HepG2 (cell line): ENCODE data around the gene ZMPSTE24. TPM values are rescaled to one million over a fixed set of nuclear protein-coding genes. Genes with fewer than 3 reads are reported as not detected.

ENCODE experiments used
- ATAC-seq: fragments of 200-7000 bp; cut with Tn5 transposase; 3 replicates; pipeline ENCODE4 v1.9.1; 2020; ENCODE audit warnings: mild to moderate bottlenecking, moderate library complexity
- Bru-seq: library from RNA; stranded (reverse); fragments of 400-500 nt; gene quantifications from one replicate; lab custom pipeline; 2021; lab: Mats Ljungman, UMichigan
- BruChase-seq, 2 experiments: library from RNA; stranded (reverse); fragments of 400-500 nt; gene quantifications; one replicate each; lab custom pipeline; 2021; lab: Mats Ljungman, UMichigan
- BruUV-seq: library from RNA; stranded (reverse); fragments of 400-500 nt; replicated peaks from 2 replicates; lab custom pipeline; 2021; lab: Mats Ljungman, UMichigan
- CTCF ChIA-PET: fragments of 300-600 bp; formaldehyde crosslinking; extraction: SDS; loops from one replicate; lab custom pipeline; 2021; ENCODE audit warnings: low total read pairs, inconsistent platforms, low intra/inter-chr PET ratio; lab: Yijun Ruan, JAX
- POLR2A ChIA-PET: fragments of 350-600 bp; sonication (Branson Sonifier 250); formaldehyde crosslinking; loops from one replicate; lab custom pipeline; 2020; ENCODE audit warnings: antibody characterized with exemption, inconsistent platforms; lab: Yijun Ruan, JAX
- DNase-seq: peaks from one replicate; pipeline ENCODE4 v3.0.0-alpha.2; 2015; ENCODE audit warnings: low spot score
- FAIRE-seq: peaks from 3 replicates; lab custom pipeline; 2011; peaks lifted over from hg19 to GRCh38; lab: Jason Lieb, UNC
- H2AFZ ChIP-seq: one replicate; pipeline ENCODE4 v1.6.1; 2011; ENCODE audit warnings: low read length, inconsistent platforms
- H3K27ac ChIP-seq: fragments of 300-600 bp; 3 replicates; pipeline ENCODE4 v1.8.0; 2011; ENCODE audit warnings: mixed run types, mild to moderate bottlenecking, mixed read lengths, low read length, inconsistent platforms; ENCODE audit not compliant: insufficient read depth; ENCODE audit errors: extremely low read length
- H3K27me3 ChIP-seq, 2 experiments: fragments of 200-600 bp in 1 of 2; 2 replicates in 1 of 2; 3 replicates in 1 of 2; pipeline versions ENCODE4 v1.6.0 to v1.8.0; 2011; ENCODE audit warnings: low read length in 2 of 2, mild to moderate bottlenecking in 2 of 2, moderate library complexity in 2 of 2, inconsistent platforms in 1 of 2; ENCODE audit not compliant: insufficient read depth in 2 of 2, control insufficient read depth in 1 of 2
- H3K36me3 ChIP-seq, 2 experiments: fragments of 200-600 bp in 1 of 2; replicated peaks in 1 of 2; 2 replicates in 1 of 2; 3 replicates in 1 of 2; pipeline versions ENCODE4 v1.5.1 to v1.8.0; 2011; ENCODE audit warnings: low read length in 2 of 2, inconsistent platforms in 1 of 2; ENCODE audit not compliant: insufficient read depth in 2 of 2, control insufficient read depth in 1 of 2
- H3K4me1 ChIP-seq: 2 replicates; pipeline ENCODE4 v1.5.1; 2012; ENCODE audit warnings: low read length, inconsistent platforms; ENCODE audit not compliant: insufficient read depth
- H3K4me2 ChIP-seq: 2 replicates; pipeline ENCODE4 v1.6.0; 2011; ENCODE audit warnings: low read depth, low read length, inconsistent platforms
- H3K4me3 ChIP-seq, 3 experiments: fragments of 200-600 bp in 1 of 3; sonication (generic), shearing (Covaris generic) in 1 of 3; replicated peaks in 1 of 3; 2 replicates each; pipeline ENCODE4 v1.5.1; 2011 to 2016; ENCODE audit warnings: low read length in 3 of 3, inconsistent platforms in 2 of 3, low read depth in 2 of 3, mild to moderate bottlenecking in 2 of 3, control low read depth in 1 of 3, mixed read lengths in 1 of 3; ENCODE audit not compliant: insufficient read depth in 1 of 3
- H3K79me2 ChIP-seq: one replicate; pipeline ENCODE4 v1.6.1; 2011; ENCODE audit warnings: low read length, inconsistent platforms; ENCODE audit not compliant: insufficient read depth
- H3K9ac ChIP-seq: 2 replicates; pipeline ENCODE4 v1.6.0; 2011; ENCODE audit warnings: mild to moderate bottlenecking, low read depth, low read length, inconsistent platforms; ENCODE audit not compliant: insufficient read depth
- H3K9me3 ChIP-seq: 2 replicates; pipeline ENCODE4 v1.5.1; 2012; ENCODE audit warnings: mild to moderate bottlenecking, low read length
- H4K20me1 ChIP-seq: 2 replicates; pipeline ENCODE4 v1.6.0; 2011; ENCODE audit warnings: inconsistent platforms, mild to moderate bottlenecking, low read length, moderate library complexity; ENCODE audit not compliant: insufficient read depth
- CHD4 ChIP-seq: fragments of 200-600 bp; sonication (generic); IDR thresholded peaks from 2 replicates; pipeline ENCODE4 v1.7.0; 2017; ENCODE audit warnings: mild to moderate bottlenecking, low read length, borderline replicate concordance
- HES4 ChIP-seq: sonication (generic); formaldehyde crosslinking; IDR thresholded peaks from 2 replicates; pipeline ENCODE4 v1.9.0; 2021; ENCODE audit warnings: mild to moderate bottlenecking, missing genetic modification reagents, borderline replicate concordance
- HNRNPK ChIP-seq: fragments of 200-400 bp; formaldehyde crosslinking; IDR thresholded peaks from 2 replicates; pipeline ENCODE4 v1.6.1; 2018; ENCODE audit warnings: low read length, low read depth, moderate library complexity, mild to moderate bottlenecking; ENCODE audit not compliant: poor library complexity, severe bottlenecking
- MYNN ChIP-seq: sonication (generic); formaldehyde crosslinking; IDR thresholded peaks from 2 replicates; pipeline ENCODE4 v1.4.0; 2020; ENCODE audit warnings: mild to moderate bottlenecking, low read depth, missing genetic modification reagents
- NR1H2 ChIP-seq: sonication (generic); formaldehyde crosslinking; IDR thresholded peaks from 2 replicates; pipeline ENCODE4 v1.8.1; 2022; ENCODE audit warnings: low read depth, missing genetic modification reagents, borderline replicate concordance
- PITX1 ChIP-seq: sonication (generic); formaldehyde crosslinking; IDR thresholded peaks from 2 replicates; pipeline ENCODE4 v1.5.1; 2020; ENCODE audit warnings: mild to moderate bottlenecking, missing genetic modification reagents
- PRDM4 ChIP-seq: sonication (generic); formaldehyde crosslinking; IDR thresholded peaks from 2 replicates; pipeline ENCODE4 v1.9.0; 2021; ENCODE audit warnings: missing genetic modification reagents, borderline replicate concordance
- REPIN1 ChIP-seq: sonication (generic); formaldehyde crosslinking; IDR thresholded peaks from 2 replicates; pipeline ENCODE4 v1.8.0; 2022; ENCODE audit warnings: missing genetic modification reagents, low read depth, mild to moderate bottlenecking, borderline replicate concordance
- THAP11 ChIP-seq: IDR thresholded peaks from 2 replicates; pipeline ENCODE4 v1.6.1; 2016; ENCODE audit warnings: missing biosample characterization, missing genetic modification reagents
- TRAFD1 ChIP-seq: sonication (generic); formaldehyde crosslinking; IDR thresholded peaks from 2 replicates; pipeline ENCODE4 v1.5.1; 2020; ENCODE audit warnings: missing genetic modification reagents, mild to moderate bottlenecking, borderline replicate concordance
- ZNF264 ChIP-seq: sonication (generic); formaldehyde crosslinking; IDR thresholded peaks from 2 replicates; pipeline ENCODE4 v1.4.0; 2020; ENCODE audit warnings: missing genetic modification reagents
- ZNF335 ChIP-seq: sonication (generic); formaldehyde crosslinking; IDR thresholded peaks from 2 replicates; pipeline ENCODE4 v1.4.0; 2020; ENCODE audit warnings: missing genetic modification reagents
- WGBS: methylation state at CpG from one replicate; pipeline ENCODE4 v1.1.6; 2017; ENCODE audit warnings: low lambda C conversion rate; 5-methylcytosine and 5-hydroxymethylcytosine counted together
- in situ Hi-C: cut with HindIII; loops from 2 replicates; pipeline ENCODE4 v1.10.0; 2017; ENCODE audit warnings: low pct_unique_long_range_greater_than_20kb; ENCODE audit not compliant: extremely low pct_ligation_motif_present
- intact Hi-C: fragments of 100-400 bp; cut with micrococcal nuclease; formaldehyde crosslinking; loops from one replicate; pipeline ENCODE4 v1.10.0; 2022; ENCODE audit not compliant: unreplicated experiment
- long read RNA-seq, 2 experiments: library from RNA in 1 of 2; library from polyadenylated mRNA in 1 of 2; stranded (forward) in 1 of 2; unstranded in 1 of 2; transcript quantifications; one replicate each; pipeline ENCODE4 v2.0.0, GENCODE V29; 2019 to 2022
- polyA minus RNA-seq, 3 experiments: library from RNA; depleted of rRNA, polyadenylated mRNA; stranded (reverse); fragments of >200 nt; gene quantifications; 2 replicates each; pipeline ENCODE4 v1.2.3, GENCODE V29; 2011; ENCODE audit warnings: low replicate concordance in 1 of 3
- polyA plus RNA-seq, 8 experiments: library from polyadenylated mRNA; depleted of rRNA in 3 of 8; stranded (reverse) in 7 of 8; unstranded in 1 of 8; fragments of >200 nt; fragmentation: Illumina TruSeq in 4 of 8; extraction: Trizol in 4 of 8; gene quantifications; 2 replicates each; pipeline versions ENCODE4 v1.2.1 to v1.2.3, GENCODE V29; 2011 to 2016; ENCODE audit warnings: low read depth in 4 of 8, missing spikeins in 1 of 8, mixed read lengths in 1 of 8; ENCODE audit not compliant: insufficient read depth in 1 of 8
- total RNA-seq, 5 experiments: library from RNA; depleted of rRNA; stranded (reverse); fragments of >200 nt; fragmentation: Illumina TruSeq; extraction: Trizol; gene quantifications; 2 replicates each; pipeline ENCODE4 v1.2.3, GENCODE V29; 2016; ENCODE audit warnings: low read depth in 1 of 5

ZMPSTE24 gene
- total RNA-seq (2016; rRNA removed; fragmentation: Illumina TruSeq; extraction: Trizol) (43.1 and 60.2 TPM in 2 replicates), polyA plus RNA-seq (2011; rRNA removed) (12.0 and 13.6 TPM in 2 replicates), polyA minus RNA-seq (2011; rRNA and poly(A)+ RNA removed; ENCODE audit: low replicate concordance) (13.4 and 36.2 TPM in 2 replicates), Bru-seq, nascent RNA (percentile 70 among the genes with signal in this experiment), BruChase-seq, experiment 1, labeled RNA remaining after a 6-hour chase (percentile 86 among the genes with signal in this experiment), BruChase-seq, experiment 2, labeled RNA remaining after a 2-hour chase (percentile 77 among the genes with signal in this experiment)
- 5.6 and 6.4 TPM in 2 replicates for total RNA-seq (2016; cell fraction: cytosol; rRNA removed; fragmentation: Illumina TruSeq; extraction: Trizol; ENCODE audit: low read depth)
- 39.7 and 64.2 TPM in 2 replicates for total RNA-seq (2016; cell fraction: insoluble cytoplasmic fraction; rRNA removed; fragmentation: Illumina TruSeq; extraction: Trizol)
- 11.8 and 16.2 TPM in 2 replicates for total RNA-seq (2016; cell fraction: membrane; rRNA removed; fragmentation: Illumina TruSeq; extraction: Trizol)
- total RNA-seq (2016; cell fraction: nucleus; rRNA removed; fragmentation: Illumina TruSeq; extraction: Trizol) = 58.8 and 66.7 TPM in 2 replicates
- polyA plus RNA-seq (2011; cell fraction: cytosol; rRNA removed) = 5.9 and 11.3 TPM in 2 replicates
- 2.2 and 4.6 TPM in 2 replicates for polyA plus RNA-seq (2011; cell fraction: nucleus; rRNA removed)
- polyA plus RNA-seq (2012) = 21.8 and 25.9 TPM in 2 replicates
- polyA plus RNA-seq (2016; cell fraction: cytosol; fragmentation: Illumina TruSeq; extraction: Trizol; ENCODE audit: low read depth) = 3.5 and 4.0 TPM in 2 replicates
- polyA plus RNA-seq (2016; cell fraction: insoluble cytoplasmic fraction; fragmentation: Illumina TruSeq; extraction: Trizol; ENCODE audit: low read depth) = 35.5 and 40.5 TPM in 2 replicates
- polyA plus RNA-seq (2016; cell fraction: membrane; fragmentation: Illumina TruSeq; extraction: Trizol; ENCODE audit: low read depth) = 9.8 and 10.4 TPM in 2 replicates
- 68.2 and 73.1 TPM in 2 replicates for polyA plus RNA-seq (2016; cell fraction: nucleus; fragmentation: Illumina TruSeq; extraction: Trizol; ENCODE audit: insufficient read depth, low read depth)
- polyA minus RNA-seq (2011; cell fraction: cytosol; rRNA and poly(A)+ RNA removed) = 25.1 and 28.4 TPM in 2 replicates
- polyA minus RNA-seq (2011; cell fraction: nucleus; rRNA and poly(A)+ RNA removed) = 11.5 and 17.0 TPM in 2 replicates
- long read RNA-seq, experiment 1, transcript ZMPSTE24-201 (10 exons, 3,108 nt) = major isoform, 62 of 93 reads
- long read RNA-seq, experiment 1, partial matches to known transcripts = 20 of 93 reads
- long read RNA-seq, experiment 1, other reads (novel, unspliced or antisense) = 11 of 93 reads
- long read RNA-seq, experiment 2, transcript ZMPSTE24-201 (10 exons, 3,108 nt) = major isoform, 9 of 99 reads
- long read RNA-seq, experiment 2, partial matches to known transcripts = 4 of 99 reads
- long read RNA-seq, experiment 2, other reads (novel, unspliced or antisense) = 82 of 99 reads

DNA sequence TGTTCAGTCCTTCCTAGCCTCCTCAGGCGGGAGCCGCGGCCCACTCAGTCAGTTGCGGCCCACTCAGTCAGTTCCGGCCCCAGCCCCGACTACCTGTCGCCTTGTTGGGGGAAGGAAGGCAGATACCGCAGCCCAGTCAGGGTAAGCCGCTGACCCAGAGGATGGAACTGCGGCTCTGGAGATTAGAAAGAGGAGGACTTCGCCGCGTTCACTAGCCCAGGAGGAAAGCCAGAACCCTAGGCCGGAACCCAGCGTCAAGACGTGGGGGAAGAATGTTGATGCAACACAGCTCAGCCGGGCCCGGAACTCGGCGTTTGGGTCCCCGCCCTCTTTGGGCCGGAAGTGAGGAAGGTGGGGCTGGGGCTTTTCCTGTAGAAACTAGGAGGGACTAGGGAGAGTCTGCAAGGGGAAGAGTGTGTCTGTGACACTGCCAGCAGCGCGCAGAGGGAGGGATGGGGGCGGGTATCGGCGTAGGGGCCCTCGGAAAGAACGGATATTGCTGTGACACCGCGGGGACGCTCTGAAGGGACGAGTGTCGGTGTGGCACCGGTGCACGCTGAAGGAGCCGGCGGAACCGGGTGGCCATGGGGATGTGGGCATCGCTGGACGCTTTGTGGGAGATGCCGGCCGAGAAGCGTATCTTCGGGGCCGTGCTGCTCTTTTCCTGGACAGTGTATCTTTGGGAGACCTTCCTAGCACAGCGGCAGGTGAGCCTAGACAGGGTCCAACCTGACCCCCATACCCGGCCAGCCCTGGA lies at the start of gene ZMPSTE24:
Gene ZMPSTE24, plus strand, starts transcription at position 549 of the 757 bp plus-strand sequence. Its CDS starts 36 bp downstream, at position 585.
- Histone ChIP-seq H3K4me1 (peaks cover 17% of the 10 kb centered on the region), H3K36me3 (peaks cover 3 to 21% of the 10 kb centered on the region in 2 experiments; a peak in 4 of 5 replicates), H3K9ac (peak within 1 kb of the TSS; percentile 99), H3K79me2 (peaks cover 41% of the 10 kb centered on the region), H3K4me2 (peak within 1 kb of the TSS; percentile 79), H2AFZ (peak within 1 kb of the TSS; percentile 97), H3K4me3 (peak within 1 kb of the TSS; percentile 92 to 99 (median 97)), H3K9me3 (no peaks in the 10 kb centered on the region), H4K20me1 (no peaks in the 10 kb centered on the region), H3K27ac (peak within 1 kb of the TSS; percentile 98), H3K27me3 (no peaks in the 10 kb centered on the region; a peak in 1 of 5 replicates)
- ChIA-PET CTCF (no interaction called here), POLR2A (interaction anchor here (0.7 to 1.6 kb wide), 8 partner anchors 9 to 218 kb away, joined by 3 to 13 read pairs (median 5); partner anchors contain the start of genes CAP1, COL9A2, SMAP2 and TMCO2)
- no TSS peak for BruUV-seq
- intact Hi-C loops = loop anchor here (5.0 to 10.0 kb wide), 2 partner anchors 57 to 96 kb away; partner anchors contain the start of genes COL9A2 and RLF
- 0% methylated on average over 28 of the region's 48 CpGs for WGBS
- in situ Hi-C loops = no loop called here
- FAIRE-seq = peak; percentile 83
- peak; percentile 95 for DNase-seq
- peak; percentile 98 for ATAC-seq
- TF ChIP-seq REPIN1 (CRISPR knock-in tag) (peak; percentile 95), PITX1 (CRISPR knock-in tag) (peak; percentile 33; the same call in 1 of the 2 replicates), ZNF335 (CRISPR knock-in tag) (peak; percentile 93), ZNF264 (CRISPR knock-in tag) (0 out of 2 replicates have a peak, but pooled peaks have one; percentile 48), HES4 (CRISPR knock-in tag) (peak; percentile 68; the same call in 1 of the 2 replicates), MYNN (CRISPR knock-in tag) (peak; percentile 92; the same call in 1 of the 2 replicates), CHD4 (no peak), PRDM4 (no peak), NR1H2 (peak; percentile 78), THAP11 (CRISPR knock-in tag) (peak; percentile 95), HNRNPK (no peak), TRAFD1 (CRISPR knock-in tag) (0 out of 2 replicates have a peak, but pooled peaks have one; percentile 73)
